ENCODE data around the gene KLF11. TPM values are rescaled to one million over a fixed set of nuclear protein-coding genes. Genes with fewer than 3 reads are reported as not detected.

The KLF11 gene
- total RNA-seq, 1 donor = 8.3 TPM

GRCh38 chr2:10084223-10084865 lies 41.0 kb downstream of the KLF11 start:
- Histone ChIP-seq H3K4me1 (ENCODE audit: insufficient read depth, low read length) (no peaks in the 10 kb centered on the region), H3K27me3 (ENCODE audit: insufficient read depth, low read length) (peaks cover 72% of the 10 kb centered on the region), H3K4me2 (ENCODE audit: insufficient read depth, low read length) (no peak overlapping the region), H4K20me1 (ENCODE audit: insufficient read depth, low read length) (no peaks in the 10 kb centered on the region), H3K36me3 (ENCODE audit: insufficient read depth, low read length) (no peaks in the 10 kb centered on the region), H3K4me3 (ENCODE audit: insufficient read depth, low read length) (no peak overlapping the region), H3K79me2 (ENCODE audit: insufficient read depth, low read length) (no peaks in the 10 kb centered on the region), H3K27ac (ENCODE audit: low read depth, low read length) (no peak overlapping the region), H2AFZ (ENCODE audit: low read length) (no peak overlapping the region), H3K9me3 (ENCODE audit: low read depth, low read length) (no peaks in the 10 kb centered on the region)
- peak; percentile 67 for DNase-seq (ENCODE audit: insufficient read length, low spot score, missing footprints)
- TF ChIP-seq, protein P1, sequence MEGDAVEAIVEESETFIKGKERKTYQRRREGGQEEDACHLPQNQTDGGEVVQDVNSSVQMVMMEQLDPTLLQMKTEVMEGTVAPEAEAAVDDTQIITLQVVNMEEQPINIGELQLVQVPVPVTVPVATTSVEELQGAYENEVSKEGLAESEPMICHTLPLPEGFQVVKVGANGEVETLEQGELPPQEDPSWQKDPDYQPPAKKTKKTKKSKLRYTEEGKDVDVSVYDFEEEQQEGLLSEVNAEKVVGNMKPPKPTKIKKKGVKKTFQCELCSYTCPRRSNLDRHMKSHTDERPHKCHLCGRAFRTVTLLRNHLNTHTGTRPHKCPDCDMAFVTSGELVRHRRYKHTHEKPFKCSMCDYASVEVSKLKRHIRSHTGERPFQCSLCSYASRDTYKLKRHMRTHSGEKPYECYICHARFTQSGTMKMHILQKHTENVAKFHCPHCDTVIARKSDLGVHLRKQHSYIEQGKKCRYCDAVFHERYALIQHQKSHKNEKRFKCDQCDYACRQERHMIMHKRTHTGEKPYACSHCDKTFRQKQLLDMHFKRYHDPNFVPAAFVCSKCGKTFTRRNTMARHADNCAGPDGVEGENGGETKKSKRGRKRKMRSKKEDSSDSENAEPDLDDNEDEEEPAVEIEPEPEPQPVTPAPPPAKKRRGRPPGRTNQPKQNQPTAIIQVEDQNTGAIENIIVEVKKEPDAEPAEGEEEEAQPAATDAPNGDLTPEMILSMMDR (IDR thresholded peaks at IDR 0.05; ENCODE audit: extremely low read depth, low read depth, low read length) = no peak

DNA sequence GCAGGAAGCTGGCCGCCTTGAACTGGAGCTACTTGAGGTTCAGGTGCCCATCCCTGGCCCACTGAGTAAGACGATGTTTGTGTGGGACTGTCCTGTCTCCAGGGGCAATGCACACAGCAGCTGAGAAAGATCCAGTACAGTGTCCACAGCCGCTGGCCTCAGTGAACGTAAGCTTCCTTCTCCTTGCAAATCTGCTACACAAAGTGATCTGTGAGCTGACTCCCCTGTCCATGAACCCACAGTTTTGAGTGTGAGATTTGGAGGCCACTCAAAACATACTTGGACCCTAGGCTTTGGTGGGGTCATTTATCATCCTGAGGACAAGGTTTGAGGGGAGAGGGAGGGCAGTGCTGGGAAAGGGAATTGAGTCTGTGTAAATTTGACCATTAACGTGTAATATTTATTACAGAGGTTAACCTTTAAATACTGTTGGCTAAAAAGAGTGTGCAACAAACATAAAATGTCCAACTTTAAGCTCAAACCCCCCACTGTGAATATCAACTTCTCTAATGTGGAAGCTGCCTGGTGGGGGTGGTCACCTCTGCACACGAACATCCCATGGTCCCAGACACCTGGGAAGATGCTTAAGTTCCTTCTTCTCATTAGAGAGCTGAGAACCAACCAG lies 41.8 kb downstream of the KLF11 start:
- Histone ChIP-seq H3K27me3 (ENCODE audit: insufficient read depth, low read length) (peaks cover 80% of the 10 kb centered on the region), H3K4me3 (ENCODE audit: insufficient read depth, low read length) (no peak overlapping the region), H4K20me1 (ENCODE audit: insufficient read depth, low read length) (no peaks in the 10 kb centered on the region), H3K4me1 (ENCODE audit: insufficient read depth, low read length) (no peaks in the 10 kb centered on the region), H3K4me2 (ENCODE audit: insufficient read depth, low read length) (no peak overlapping the region), H3K9me3 (ENCODE audit: low read depth, low read length) (no peaks in the 10 kb centered on the region), H3K27ac (ENCODE audit: low read depth, low read length) (no peak overlapping the region), H3K79me2 (ENCODE audit: insufficient read depth, low read length) (no peaks in the 10 kb centered on the region), H2AFZ (ENCODE audit: low read length) (no peak overlapping the region), H3K36me3 (ENCODE audit: insufficient read depth, low read length) (no peaks in the 10 kb centered on the region)
- TF ChIP-seq, protein P1 (IDR thresholded peaks at IDR 0.05; ENCODE audit: extremely low read depth, low read depth, low read length) = no peak
- peak; percentile 73 for DNase-seq (ENCODE audit: insufficient read length, low spot score, missing footprints)

DNA sequence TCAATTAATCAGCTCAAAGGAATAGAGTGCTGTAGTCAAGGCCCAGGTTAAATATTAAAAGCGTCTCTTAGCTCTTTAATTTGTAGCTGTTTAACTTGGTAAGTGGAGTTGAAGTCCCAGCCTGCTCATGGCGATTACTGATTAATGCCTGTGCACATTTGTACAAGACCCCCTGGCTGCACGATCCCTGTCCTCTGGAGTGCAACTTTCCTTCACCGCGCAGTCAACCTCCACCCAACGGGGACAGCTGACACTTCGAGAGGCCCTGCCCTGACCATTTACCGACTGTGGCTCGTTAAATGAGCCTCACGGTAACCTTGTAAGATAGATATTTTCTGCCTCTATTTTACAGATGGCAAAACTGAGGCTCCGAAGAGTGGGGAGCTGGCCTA lies 42.3 kb downstream of the KLF11 start:
- H3K9me3 ChIP-seq (ENCODE audit: low read depth, low read length) = no peaks in the 10 kb centered on the region
- peaks cover 82% of the 10 kb centered on the region for H3K27me3 ChIP-seq (ENCODE audit: insufficient read depth, low read length)

DNA sequence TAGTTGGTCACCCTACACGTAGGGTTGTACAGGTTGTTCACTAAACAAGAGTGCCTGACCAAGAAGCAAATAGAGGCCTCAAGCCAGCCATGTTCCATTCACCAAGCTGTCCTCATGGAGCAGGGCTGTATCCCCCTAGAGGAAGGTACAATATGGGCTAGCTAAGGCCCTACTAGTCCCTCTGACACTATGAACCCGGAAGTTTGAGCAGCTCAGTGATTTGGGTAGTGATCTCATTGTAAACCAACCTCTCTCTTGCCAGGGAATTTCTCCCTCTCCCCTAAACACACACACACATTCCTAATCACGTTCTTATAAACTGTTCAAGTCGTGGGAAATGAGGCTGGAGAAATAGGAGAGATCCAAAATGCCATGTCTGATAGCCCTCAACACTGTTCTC lies 43.6 kb downstream of the KLF11 start:
- H3K27ac ChIP-seq (ENCODE audit: low read depth, low read length) = no peak overlapping the region
- H3K4me3 ChIP-seq (ENCODE audit: insufficient read depth, low read length) = no peak overlapping the region
- H4K20me1 ChIP-seq (ENCODE audit: insufficient read depth, low read length) = no peaks in the 10 kb centered on the region
- no peak overlapping the region for H2AFZ ChIP-seq (ENCODE audit: low read length)
- no peaks in the 10 kb centered on the region for H3K36me3 ChIP-seq (ENCODE audit: insufficient read depth, low read length)
- DNase-seq (ENCODE audit: insufficient read length, low spot score, missing footprints) = peak; percentile 60
- H3K79me2 ChIP-seq (ENCODE audit: insufficient read depth, low read length) = no peaks in the 10 kb centered on the region
- no peaks in the 10 kb centered on the region for H3K4me1 ChIP-seq (ENCODE audit: insufficient read depth, low read length)
- TF ChIP-seq, protein P1 (IDR thresholded peaks at IDR 0.05; ENCODE audit: extremely low read depth, low read depth, low read length) = no peak
- no peaks in the 10 kb centered on the region for H3K9me3 ChIP-seq (ENCODE audit: low read depth, low read length)
- H3K4me2 ChIP-seq (ENCODE audit: insufficient read depth, low read length) = no peak overlapping the region
- peaks cover 83% of the 10 kb centered on the region for H3K27me3 ChIP-seq (ENCODE audit: insufficient read depth, low read length)

More for the DNA sequence above, 42.3 kb downstream of the KLF11 start:
- Histone ChIP-seq H4K20me1 (ENCODE audit: insufficient read depth, low read length) (no peaks in the 10 kb centered on the region), H3K4me1 (ENCODE audit: insufficient read depth, low read length) (no peaks in the 10 kb centered on the region), H3K4me2 (ENCODE audit: insufficient read depth, low read length) (no peak overlapping the region), H3K27ac (ENCODE audit: low read depth, low read length) (no peak overlapping the region), H3K79me2 (ENCODE audit: insufficient read depth, low read length) (no peaks in the 10 kb centered on the region), H3K36me3 (ENCODE audit: insufficient read depth, low read length) (no peaks in the 10 kb centered on the region), H3K4me3 (ENCODE audit: insufficient read depth, low read length) (no peak overlapping the region), H2AFZ (ENCODE audit: low read length) (no peak overlapping the region)
- TF ChIP-seq, protein P1 (IDR thresholded peaks at IDR 0.05; ENCODE audit: extremely low read depth, low read depth, low read length) = no peak
- peak; percentile 14 for DNase-seq (ENCODE audit: insufficient read length, low spot score, missing footprints)

All from osteoblast (primary cell).